Measurements from ENCODE around the gene UBE2E3.

The UBE2E3 gene

DNA sequence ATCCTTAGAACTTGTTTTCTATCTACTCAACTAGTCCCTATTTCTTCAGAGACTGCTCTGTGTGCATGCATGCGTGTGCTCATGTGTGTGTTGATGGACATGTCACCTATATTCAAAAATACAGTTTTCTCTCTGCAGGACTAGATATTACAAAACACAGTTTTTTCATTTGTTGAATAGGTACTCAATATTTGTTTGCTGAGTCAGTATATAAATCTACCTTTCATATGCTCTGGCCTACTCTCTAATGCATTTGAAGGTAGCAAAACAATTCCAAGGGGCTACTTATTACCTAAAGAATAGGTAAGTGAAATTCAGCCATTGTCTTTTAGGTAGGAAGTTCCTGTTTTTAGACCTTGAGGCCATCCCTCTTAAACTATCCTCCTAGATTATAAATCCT is 8.6 kb upstream of the UBE2E3 start:
- Histone ChIP-seq H3K36me3 (ENCODE audit: control insufficient read depth in 2 of 2, insufficient read depth in 2 of 2, low read length in 2 of 2) (no peaks in the 10 kb centered on the region), H3K27ac (ENCODE audit: low read depth in 2 of 2, low read length in 2 of 2) (no peak overlapping the region), H3K9me3 (ENCODE audit: control insufficient read depth in 2 of 2, low read length in 2 of 2) (no peaks in the 10 kb centered on the region), H3K4me1 (ENCODE audit: control insufficient read depth in 2 of 2, insufficient read depth in 2 of 2, low read length in 2 of 2) (no peaks in the 10 kb centered on the region), H3K9ac (ENCODE audit: low read depth in 1 of 2, low read length in 2 of 2) (no peak overlapping the region), H3K27me3 (ENCODE audit: control insufficient read depth in 2 of 2, insufficient read depth in 2 of 2, low read length in 2 of 2) (no peaks in the 10 kb centered on the region), H3K4me3 (ENCODE audit: low read length in 2 of 2) (no peak overlapping the region)

DNA sequence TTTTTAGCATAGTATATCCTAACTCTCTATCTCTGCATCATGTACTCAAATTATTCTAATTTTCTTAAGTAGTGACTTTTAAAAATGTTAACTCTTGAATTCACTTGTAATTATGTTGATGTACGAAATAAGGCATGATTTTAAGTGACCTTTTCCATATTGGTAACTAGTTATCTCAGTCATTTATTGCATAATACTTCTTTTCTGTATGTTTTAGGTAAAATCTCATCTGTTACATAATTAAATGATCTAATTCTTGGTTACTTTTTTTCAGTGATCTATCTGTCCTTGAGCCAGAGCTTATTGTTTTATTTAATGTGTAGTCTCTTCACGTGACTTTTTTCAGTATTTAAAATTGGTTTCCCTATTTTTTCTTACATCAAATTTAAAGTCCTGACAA is 4.8 kb upstream of the UBE2E3 start:
- no peaks in the 10 kb centered on the region for H3K4me1 ChIP-seq (ENCODE audit: control insufficient read depth in 2 of 2, insufficient read depth in 2 of 2, low read length in 2 of 2)
- no peak overlapping the region for H3K9ac ChIP-seq (ENCODE audit: low read depth in 1 of 2, low read length in 2 of 2)
- no peak overlapping the region for H3K27ac ChIP-seq (ENCODE audit: low read depth in 2 of 2, low read length in 2 of 2)
- H3K9me3 ChIP-seq (ENCODE audit: control insufficient read depth in 2 of 2, low read length in 2 of 2): no peaks in the 10 kb centered on the region
- H3K4me3 ChIP-seq (ENCODE audit: low read length in 2 of 2): no peak overlapping the region
- H3K27me3 ChIP-seq (ENCODE audit: control insufficient read depth in 2 of 2, insufficient read depth in 2 of 2, low read length in 2 of 2): no peaks in the 10 kb centered on the region
- H3K36me3 ChIP-seq (ENCODE audit: control insufficient read depth in 2 of 2, insufficient read depth in 2 of 2, low read length in 2 of 2): no peaks in the 10 kb centered on the region

DNA sequence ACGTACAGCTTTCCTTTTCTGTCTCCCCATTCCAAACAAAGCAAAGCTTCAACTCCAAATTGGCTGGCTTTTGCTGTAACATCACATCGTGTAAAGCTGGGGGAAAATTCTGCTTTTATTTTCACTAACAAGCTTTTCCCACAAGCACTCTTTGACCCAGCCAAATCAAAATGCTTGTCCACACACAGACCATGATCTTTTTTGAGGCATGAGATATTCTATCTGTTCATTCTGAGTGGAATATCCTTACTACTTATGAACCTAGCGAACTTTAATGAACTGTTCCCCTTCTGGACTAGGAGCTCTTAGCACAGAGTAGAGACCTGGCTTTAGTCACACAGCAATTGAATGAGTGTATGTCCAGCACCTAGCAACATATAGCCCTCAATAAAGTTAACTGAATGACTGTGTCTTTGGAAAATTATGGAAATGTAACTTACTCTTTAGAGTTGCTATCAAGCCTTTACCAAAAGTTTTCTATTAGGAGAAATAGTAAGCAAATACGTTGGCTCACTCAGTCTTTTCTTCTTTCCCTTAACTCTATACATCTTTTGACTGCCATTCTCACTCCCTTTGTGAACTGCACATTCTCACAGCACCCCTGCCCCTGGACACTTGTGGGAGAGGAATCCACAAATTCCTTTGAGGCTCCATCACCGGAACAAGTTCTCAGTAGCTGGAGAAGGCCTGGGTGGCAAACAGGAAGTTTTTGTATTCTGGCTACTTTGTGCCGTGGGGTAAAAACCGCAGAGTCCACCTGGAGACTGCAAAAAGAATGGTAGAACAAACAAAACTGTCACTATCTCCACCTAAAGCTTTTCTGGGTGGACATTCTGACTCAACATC is 1.3 kb upstream of the UBE2E3 start:
- Histone ChIP-seq H3K36me3 (ENCODE audit: control insufficient read depth in 2 of 2, insufficient read depth in 2 of 2, low read length in 2 of 2) (no peaks in the 10 kb centered on the region), H3K9me3 (ENCODE audit: control insufficient read depth in 2 of 2, low read length in 2 of 2) (no peaks in the 10 kb centered on the region), H3K27ac (ENCODE audit: low read depth in 2 of 2, low read length in 2 of 2) (peak overlapping the region in 1 of 2 donors; percentile 70), H3K4me3 (ENCODE audit: low read length in 2 of 2) (peak overlapping the region; percentile 63 to 75), H3K9ac (ENCODE audit: low read depth in 1 of 2, low read length in 2 of 2) (peak overlapping the region in 1 of 2 donors; percentile 72), H3K4me1 (ENCODE audit: control insufficient read depth in 2 of 2, insufficient read depth in 2 of 2, low read length in 2 of 2) (peaks cover 8 to 10% of the 10 kb centered on the region in 2 donors), H3K27me3 (ENCODE audit: control insufficient read depth in 2 of 2, insufficient read depth in 2 of 2, low read length in 2 of 2) (no peaks in the 10 kb centered on the region)

DNA sequence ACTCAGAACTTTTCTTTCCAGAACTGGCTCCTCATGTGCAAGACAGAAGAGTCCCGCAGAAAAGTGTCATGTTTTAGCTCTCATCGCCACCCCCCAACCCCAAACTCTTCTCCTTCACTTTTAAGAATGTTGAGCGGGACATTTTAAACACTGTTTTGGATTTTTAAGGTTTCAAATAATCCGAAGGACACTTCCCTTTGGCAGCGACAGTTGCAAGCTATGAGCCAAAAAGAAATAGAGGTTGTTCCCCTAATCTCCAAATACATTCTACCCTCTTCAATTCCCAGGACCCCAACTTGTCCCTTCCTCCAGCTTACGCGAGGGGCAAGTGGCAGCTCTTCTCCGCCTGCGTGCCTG is 678 bp upstream of the UBE2E3 start:
- Histone ChIP-seq H3K9ac (ENCODE audit: low read depth in 1 of 2, low read length in 2 of 2) (peak overlapping the region; percentile 15 to 72), H3K36me3 (ENCODE audit: control insufficient read depth in 2 of 2, insufficient read depth in 2 of 2, low read length in 2 of 2) (no peaks in the 10 kb centered on the region), H3K27me3 (ENCODE audit: control insufficient read depth in 2 of 2, insufficient read depth in 2 of 2, low read length in 2 of 2) (no peaks in the 10 kb centered on the region), H3K4me1 (ENCODE audit: control insufficient read depth in 2 of 2, insufficient read depth in 2 of 2, low read length in 2 of 2) (peaks cover 8 to 11% of the 10 kb centered on the region in 2 donors), H3K4me3 (ENCODE audit: low read length in 2 of 2) (peak overlapping the region; percentile 63 to 75), H3K27ac (ENCODE audit: low read depth in 2 of 2, low read length in 2 of 2) (peak overlapping the region; percentile 70 to 73), H3K9me3 (ENCODE audit: control insufficient read depth in 2 of 2, low read length in 2 of 2) (no peaks in the 10 kb centered on the region)

DNA sequence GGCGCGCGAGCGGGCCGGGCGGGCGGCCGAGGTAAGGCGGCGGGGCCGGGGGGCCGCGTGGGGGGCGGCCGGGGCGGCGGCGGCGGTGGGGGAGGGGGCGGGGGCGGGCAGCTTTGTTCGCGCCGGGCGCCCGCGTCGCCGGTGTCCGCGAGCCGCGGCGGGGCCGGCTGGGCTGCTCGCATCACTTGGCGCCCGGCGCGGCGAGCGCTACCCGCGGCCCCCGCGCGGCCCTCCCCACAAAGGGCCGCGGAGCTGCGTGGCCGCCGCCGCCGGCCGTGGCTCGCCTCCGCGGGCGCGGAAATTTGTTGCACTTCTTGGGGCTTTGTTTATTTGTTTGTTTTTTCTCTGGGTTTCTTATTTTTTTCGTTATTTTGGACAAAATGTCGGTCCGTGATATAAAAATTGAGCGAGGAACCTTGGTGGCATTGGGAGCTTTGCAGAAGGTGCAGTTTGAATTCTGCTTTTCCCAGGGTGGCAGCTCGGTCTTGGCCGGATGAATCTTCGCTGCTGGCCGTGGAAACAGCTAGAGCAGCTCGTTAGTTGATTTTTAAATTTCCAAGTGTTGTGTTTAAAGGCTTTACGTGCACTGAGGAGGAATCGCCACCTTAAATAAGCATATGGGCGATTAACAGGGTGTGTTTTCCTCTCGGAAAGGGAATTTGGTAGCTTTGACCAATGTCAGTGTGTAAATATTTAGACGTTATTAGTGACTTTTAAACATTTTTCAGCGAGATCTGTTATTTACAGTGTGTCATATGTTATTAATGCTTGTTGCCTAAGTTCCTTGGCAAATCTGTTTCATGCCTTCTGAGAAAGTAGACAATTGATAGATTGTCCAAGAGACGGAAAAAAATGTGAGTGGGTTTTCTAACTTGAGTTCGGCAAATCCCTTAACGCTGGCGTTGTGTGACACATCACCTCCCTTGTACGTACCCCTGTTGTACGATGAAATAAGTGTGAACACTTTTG is 822 bp downstream of the UBE2E3 start:
- H3K27me3 ChIP-seq (ENCODE audit: control insufficient read depth in 2 of 2, insufficient read depth in 2 of 2, low read length in 2 of 2): no peaks in the 10 kb centered on the region
- H3K4me1 ChIP-seq (ENCODE audit: control insufficient read depth in 2 of 2, insufficient read depth in 2 of 2, low read length in 2 of 2): peaks cover 8 to 11% of the 10 kb centered on the region in 2 donors
- H3K36me3 ChIP-seq (ENCODE audit: control insufficient read depth in 2 of 2, insufficient read depth in 2 of 2, low read length in 2 of 2): no peaks in the 10 kb centered on the region
- peak overlapping the region; percentile 76 to 95 for H3K4me3 ChIP-seq (ENCODE audit: low read length in 2 of 2)
- no peaks in the 10 kb centered on the region for H3K9me3 ChIP-seq (ENCODE audit: control insufficient read depth in 2 of 2, low read length in 2 of 2)
- H3K27ac ChIP-seq (ENCODE audit: low read depth in 2 of 2, low read length in 2 of 2): peak overlapping the region; percentile 70 to 73
- H3K9ac ChIP-seq (ENCODE audit: low read depth in 1 of 2, low read length in 2 of 2): peak overlapping the region; percentile 48 to 84

DNA sequence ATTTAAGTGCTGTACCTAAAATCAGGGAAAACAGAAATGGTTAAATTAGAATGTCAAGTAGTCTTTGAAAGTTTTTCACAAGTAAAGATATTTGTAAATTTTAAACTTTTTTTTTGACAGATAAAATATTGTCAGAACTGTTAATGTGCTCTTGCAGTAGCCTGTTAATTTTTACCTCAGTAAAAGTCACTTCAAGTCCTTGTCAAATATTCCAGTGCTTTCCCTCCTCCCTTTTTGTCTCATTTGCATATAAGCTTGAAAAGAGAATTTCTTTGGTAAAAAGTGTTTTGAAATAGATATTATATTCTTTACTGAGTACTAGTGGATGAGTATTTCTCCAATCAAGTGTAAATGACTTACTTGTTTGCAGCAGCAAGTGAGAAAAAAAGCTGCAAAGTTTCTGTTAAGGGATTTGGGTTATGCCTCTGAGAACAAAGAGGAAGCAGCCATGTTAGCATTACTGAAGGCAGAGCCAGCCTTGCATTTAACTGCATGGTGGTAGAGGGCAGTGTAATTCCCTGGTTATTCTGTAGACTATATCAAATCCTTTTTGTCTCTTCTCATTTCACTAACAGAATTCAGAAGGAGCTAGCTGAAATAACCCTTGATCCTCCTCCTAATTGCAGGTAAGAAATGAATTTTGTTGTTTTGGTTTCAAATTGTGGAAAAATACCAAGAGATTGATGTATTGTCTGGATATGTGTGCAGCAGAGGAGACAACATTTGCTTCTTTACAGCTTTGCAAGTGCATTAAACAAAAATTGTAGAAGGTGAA is 3.2 kb downstream of the UBE2E3 start:
- Histone ChIP-seq H3K9me3 (ENCODE audit: control insufficient read depth in 2 of 2, low read length in 2 of 2) (no peaks in the 10 kb centered on the region), H3K27me3 (ENCODE audit: control insufficient read depth in 2 of 2, insufficient read depth in 2 of 2, low read length in 2 of 2) (no peaks in the 10 kb centered on the region), H3K4me1 (ENCODE audit: control insufficient read depth in 2 of 2, insufficient read depth in 2 of 2, low read length in 2 of 2) (peaks cover 8 to 11% of the 10 kb centered on the region in 2 donors), H3K4me3 (ENCODE audit: low read length in 2 of 2) (peak overlapping the region; percentile 0 to 27), H3K9ac (ENCODE audit: low read depth in 1 of 2, low read length in 2 of 2) (peak overlapping the region in 1 of 2 donors; percentile 53), H3K36me3 (ENCODE audit: control insufficient read depth in 2 of 2, insufficient read depth in 2 of 2, low read length in 2 of 2) (no peaks in the 10 kb centered on the region), H3K27ac (ENCODE audit: low read depth in 2 of 2, low read length in 2 of 2) (peak overlapping the region in 1 of 2 donors; percentile 34)

GRCh38 chr2:180985771-180986395 is 5.5 kb downstream of the UBE2E3 start:
- H3K27me3 ChIP-seq (ENCODE audit: control insufficient read depth in 2 of 2, insufficient read depth in 2 of 2, low read length in 2 of 2): no peaks in the 10 kb centered on the region
- H3K4me1 ChIP-seq (ENCODE audit: control insufficient read depth in 2 of 2, insufficient read depth in 2 of 2, low read length in 2 of 2): peaks cover 8 to 11% of the 10 kb centered on the region in 2 donors
- no peak overlapping the region for H3K9ac ChIP-seq (ENCODE audit: low read depth in 1 of 2, low read length in 2 of 2)
- H3K36me3 ChIP-seq (ENCODE audit: control insufficient read depth in 2 of 2, insufficient read depth in 2 of 2, low read length in 2 of 2): peaks cover 0 to 3% of the 10 kb centered on the region in 2 donors
- H3K27ac ChIP-seq (ENCODE audit: low read depth in 2 of 2, low read length in 2 of 2): no peak overlapping the region
- H3K4me3 ChIP-seq (ENCODE audit: low read length in 2 of 2): no peak overlapping the region
- no peaks in the 10 kb centered on the region for H3K9me3 ChIP-seq (ENCODE audit: control insufficient read depth in 2 of 2, low read length in 2 of 2)

DNA sequence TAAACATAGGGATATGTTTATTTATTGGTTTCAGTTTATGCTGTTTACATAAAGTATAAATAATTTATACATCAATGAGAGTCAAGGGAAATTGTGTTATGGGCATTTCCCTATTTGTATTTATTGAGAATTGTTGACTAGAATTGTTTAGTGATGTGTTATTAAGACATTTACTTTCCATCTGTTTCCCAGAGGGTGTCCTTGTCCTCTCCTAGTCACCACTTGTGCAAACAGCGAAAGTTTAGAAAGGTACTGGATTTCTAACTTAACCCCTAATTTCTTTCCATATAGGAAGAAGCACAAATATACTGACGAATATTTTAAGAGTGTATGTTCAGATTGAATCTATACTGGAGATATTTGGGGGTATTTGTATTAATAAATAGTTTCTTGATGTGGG is 6.7 kb downstream of the UBE2E3 start:
- peaks cover 0 to 3% of the 10 kb centered on the region in 2 donors for H3K36me3 ChIP-seq (ENCODE audit: control insufficient read depth in 2 of 2, insufficient read depth in 2 of 2, low read length in 2 of 2)
- no peaks in the 10 kb centered on the region for H3K9me3 ChIP-seq (ENCODE audit: control insufficient read depth in 2 of 2, low read length in 2 of 2)
- no peak overlapping the region for H3K27ac ChIP-seq (ENCODE audit: low read depth in 2 of 2, low read length in 2 of 2)
- H3K4me1 ChIP-seq (ENCODE audit: control insufficient read depth in 2 of 2, insufficient read depth in 2 of 2, low read length in 2 of 2): peaks cover 6 to 7% of the 10 kb centered on the region in 2 donors
- no peaks in the 10 kb centered on the region for H3K27me3 ChIP-seq (ENCODE audit: control insufficient read depth in 2 of 2, insufficient read depth in 2 of 2, low read length in 2 of 2)
- no peak overlapping the region for H3K9ac ChIP-seq (ENCODE audit: low read depth in 1 of 2, low read length in 2 of 2)
- no peak overlapping the region for H3K4me3 ChIP-seq (ENCODE audit: low read length in 2 of 2)

DNA sequence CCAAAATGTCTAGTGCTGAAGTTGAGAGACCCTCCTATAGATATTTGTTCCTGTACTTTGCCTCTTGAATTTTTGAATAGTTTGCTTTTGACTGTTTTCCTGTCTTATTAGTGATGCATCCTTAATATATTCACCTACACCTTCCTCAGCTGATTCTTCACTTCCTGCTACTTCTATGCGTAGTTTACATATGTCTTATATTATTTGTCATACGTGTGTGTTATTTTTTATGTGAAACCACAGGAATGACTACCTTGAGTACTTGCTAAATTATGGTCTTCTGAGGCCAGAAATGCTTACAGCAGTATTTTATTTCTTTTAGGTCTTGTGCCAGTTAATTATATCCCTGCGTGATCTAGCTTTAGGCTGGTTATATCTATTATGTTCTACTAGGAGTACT is 9.9 kb downstream of the UBE2E3 start:
- no peaks in the 10 kb centered on the region for H3K27me3 ChIP-seq (ENCODE audit: control insufficient read depth in 2 of 2, insufficient read depth in 2 of 2, low read length in 2 of 2)
- H3K27ac ChIP-seq (ENCODE audit: low read depth in 2 of 2, low read length in 2 of 2): no peak overlapping the region
- no peaks in the 10 kb centered on the region for H3K9me3 ChIP-seq (ENCODE audit: control insufficient read depth in 2 of 2, low read length in 2 of 2)
- no peaks in the 10 kb centered on the region for H3K4me1 ChIP-seq (ENCODE audit: control insufficient read depth in 2 of 2, insufficient read depth in 2 of 2, low read length in 2 of 2)
- H3K9ac ChIP-seq (ENCODE audit: low read depth in 1 of 2, low read length in 2 of 2): no peak overlapping the region
- H3K36me3 ChIP-seq (ENCODE audit: control insufficient read depth in 2 of 2, insufficient read depth in 2 of 2, low read length in 2 of 2): peaks cover 0 to 3% of the 10 kb centered on the region in 2 donors
- no peak overlapping the region for H3K4me3 ChIP-seq (ENCODE audit: low read length in 2 of 2)

Data from mucosa of rectum (tissue), 2 donors.